GM12865 (cell line): ENCODE measurements around the gene RNU4-1.
"Not testable (repeated sequence)": the region's sequence is repeated elsewhere in the genome, so short reads cannot be mapped to it uniquely, and the experiment has no call there.

Experiments used
- DNase-seq: peaks from one replicate; pipeline ENCODE4 v3.0.0; 2010; ENCODE audit warnings: low read depth
- H3K4me3 ChIP-seq: 2 replicates; pipeline ENCODE4 v1.5.1; 2011; ENCODE audit warnings: mild to moderate bottlenecking, low read depth, low read length, control low read depth
- TF ChIP-seq, protein P1 (sequence below): IDR thresholded peaks from 2 replicates; pipeline ENCODE4 v1.5.1; 2011; ENCODE audit warnings: low read length, control low read depth, low read depth, inconsistent platforms; ENCODE audit not compliant: insufficient read depth; ENCODE audit errors: missing control alignments

Gene RNU4-1

DNA sequence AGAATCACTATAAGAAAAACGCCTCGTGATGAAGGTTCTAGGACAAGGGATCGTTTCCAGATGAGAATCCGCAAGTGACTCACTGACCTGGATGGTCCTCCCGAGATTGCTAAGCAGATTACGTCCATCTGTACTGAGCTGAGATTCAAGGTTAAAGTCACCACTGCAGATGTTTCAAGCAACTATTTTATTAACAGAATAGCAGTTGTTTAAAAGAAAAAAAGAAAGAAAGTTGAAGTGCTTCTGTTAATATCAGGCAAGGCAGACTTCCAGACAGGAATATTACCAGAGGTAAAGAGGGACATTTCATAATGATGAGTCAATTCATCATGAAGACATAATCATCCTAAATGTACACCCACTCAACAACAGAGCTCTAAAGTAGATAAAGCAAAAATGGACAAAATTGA lies 45.4 kb downstream of the RNU4-1 start:
- no peak overlapping the region for H3K4me3 ChIP-seq
- TF ChIP-seq, protein P1, sequence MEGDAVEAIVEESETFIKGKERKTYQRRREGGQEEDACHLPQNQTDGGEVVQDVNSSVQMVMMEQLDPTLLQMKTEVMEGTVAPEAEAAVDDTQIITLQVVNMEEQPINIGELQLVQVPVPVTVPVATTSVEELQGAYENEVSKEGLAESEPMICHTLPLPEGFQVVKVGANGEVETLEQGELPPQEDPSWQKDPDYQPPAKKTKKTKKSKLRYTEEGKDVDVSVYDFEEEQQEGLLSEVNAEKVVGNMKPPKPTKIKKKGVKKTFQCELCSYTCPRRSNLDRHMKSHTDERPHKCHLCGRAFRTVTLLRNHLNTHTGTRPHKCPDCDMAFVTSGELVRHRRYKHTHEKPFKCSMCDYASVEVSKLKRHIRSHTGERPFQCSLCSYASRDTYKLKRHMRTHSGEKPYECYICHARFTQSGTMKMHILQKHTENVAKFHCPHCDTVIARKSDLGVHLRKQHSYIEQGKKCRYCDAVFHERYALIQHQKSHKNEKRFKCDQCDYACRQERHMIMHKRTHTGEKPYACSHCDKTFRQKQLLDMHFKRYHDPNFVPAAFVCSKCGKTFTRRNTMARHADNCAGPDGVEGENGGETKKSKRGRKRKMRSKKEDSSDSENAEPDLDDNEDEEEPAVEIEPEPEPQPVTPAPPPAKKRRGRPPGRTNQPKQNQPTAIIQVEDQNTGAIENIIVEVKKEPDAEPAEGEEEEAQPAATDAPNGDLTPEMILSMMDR = no peak
- no peak for DNase-seq

DNA sequence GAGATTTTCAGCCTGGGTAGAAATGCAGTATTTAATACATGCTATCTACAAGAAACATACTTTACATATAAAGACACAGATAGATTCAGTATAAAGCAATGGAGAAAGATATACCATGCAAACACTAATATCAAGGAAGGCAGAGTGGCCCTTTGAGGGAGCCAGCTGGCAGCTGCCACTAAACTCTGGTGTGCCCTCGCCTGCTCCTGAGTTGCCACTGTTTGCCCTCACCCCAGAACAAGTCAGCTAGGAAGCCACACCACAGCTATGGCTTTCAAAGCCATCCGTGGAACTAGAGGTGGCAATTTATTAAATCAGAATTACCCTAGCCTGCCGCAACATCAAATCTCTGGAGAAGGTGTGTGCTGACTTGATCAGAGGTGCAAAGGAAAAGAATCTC lies 45.9 kb downstream of the RNU4-1 start:
- TF ChIP-seq, protein P1 = no peak
- no peak for DNase-seq

DNA sequence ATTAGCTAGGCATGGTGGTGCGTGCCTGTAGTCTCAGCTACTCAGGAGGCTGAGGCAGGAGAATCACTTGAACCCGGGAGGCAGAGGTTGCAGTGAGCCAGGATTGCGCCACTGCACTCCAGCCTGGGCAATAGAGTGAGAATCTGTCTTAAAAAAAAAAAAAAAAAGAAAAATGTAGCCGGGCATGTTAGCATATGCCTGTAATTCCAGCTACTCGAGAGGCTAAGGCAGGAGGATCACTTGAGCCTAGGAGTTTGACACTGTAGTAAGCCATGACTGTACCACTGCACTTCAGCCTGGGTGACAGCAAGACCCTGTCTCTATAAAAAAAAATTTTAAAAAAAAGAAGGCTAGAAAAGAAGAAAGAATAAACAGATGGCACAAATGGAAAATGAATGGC lies 46.3 kb downstream of the RNU4-1 start:
- DNase-seq, H3K4me3 ChIP-seq: not testable (repeated sequence)

More for the DNA sequence above, 45.9 kb downstream of the RNU4-1 start:
- H3K4me3 ChIP-seq = no peak overlapping the region
